Stimulated activated naive CD8-positive, alpha-beta T cell treated with anti-CD3 and anti-CD28 coated beads, Interleukin-15, Interleukin-2, amounts not matched to agents 100 U/mL and 50 U/mL, for 24 hours (primary cell): ENCODE measurements around the gene CARMIL1.

ENCODE experiments used
- ATAC-seq: fragments of 150-1000 bp; cut with Tn5 transposase; one replicate; pipeline ENCODE4 v1.10.0; 2021
- DNase-seq: peaks from one replicate; pipeline ENCODE4 v3.0.0; 2021

Gene CARMIL1

GRCh38 chr6:25311331-25311840 is 32.2 kb downstream of the CARMIL1 start:
- no peak for ATAC-seq
- DNase-seq = no peak

GRCh38 chr6:25312034-25312620 is 33.0 kb downstream of the CARMIL1 start:
- DNase-seq (no peak), ATAC-seq (no peak)

GRCh38 chr6:25312703-25313102 is 33.5 kb downstream of the CARMIL1 start:
- DNase-seq = no peak

GRCh38 chr6:25314509-25315175 is 35.5 kb downstream of the CARMIL1 start:
- DNase-seq = no peak

More at GRCh38 chr6:25312703-25313102, 33.5 kb downstream of the CARMIL1 start:
- peak; percentile 23 for ATAC-seq

GRCh38 chr6:25315194-25316177 is 36.3 kb downstream of the CARMIL1 start:
- DNase-seq (no peak), ATAC-seq (no peak)

More at GRCh38 chr6:25314509-25315175, 35.5 kb downstream of the CARMIL1 start:
- no peak for ATAC-seq

- DNase-seq = no peak
- no peak for ATAC-seq
Observed at GRCh38 chr6:25316626-25317025, 37.5 kb downstream of the CARMIL1 start.

- DNase-seq (no peak), ATAC-seq (no peak)
Observed at GRCh38 chr6:25318589-25318988, 39.4 kb downstream of the CARMIL1 start.

GRCh38 chr6:25320459-25320858 is 41.3 kb downstream of the CARMIL1 start:
- no peak for DNase-seq

GRCh38 chr6:25322692-25323091 is 43.5 kb downstream of the CARMIL1 start:
- ATAC-seq (no peak), DNase-seq (no peak)

More at GRCh38 chr6:25320459-25320858, 41.3 kb downstream of the CARMIL1 start:
- ATAC-seq = no peak

GRCh38 chr6:25324066-25324762 is 45.0 kb downstream of the CARMIL1 start:
- no peak for DNase-seq
- no peak for ATAC-seq

GRCh38 chr6:25326126-25326525 is 47.0 kb downstream of the CARMIL1 start:
- DNase-seq = no peak
- ATAC-seq = no peak

- ATAC-seq (no peak), DNase-seq (no peak)
Observed at GRCh38 chr6:25326960-25327359, 47.8 kb downstream of the CARMIL1 start.

- DNase-seq (no peak), ATAC-seq (no peak)
Observed at GRCh38 chr6:25327432-25327831, 48.3 kb downstream of the CARMIL1 start.

- ATAC-seq = no peak
- no peak for DNase-seq
Observed at GRCh38 chr6:25329161-25329817, 50.1 kb downstream of the CARMIL1 start.

GRCh38 chr6:25329982-25330381 is 50.8 kb downstream of the CARMIL1 start:
- ATAC-seq = no peak
- no peak for DNase-seq

- DNase-seq (no peak), ATAC-seq (no peak)
Observed at GRCh38 chr6:25330796-25331685, 51.9 kb downstream of the CARMIL1 start.

- DNase-seq = no peak
- ATAC-seq = no peak
Observed at GRCh38 chr6:25332165-25332564, 53.0 kb downstream of the CARMIL1 start.

- no peak for DNase-seq
- no peak for ATAC-seq
Observed at GRCh38 chr6:25332655-25333071, 53.5 kb downstream of the CARMIL1 start.

GRCh38 chr6:25333471-25333870 is 54.3 kb downstream of the CARMIL1 start:
- DNase-seq = no peak
- no peak for ATAC-seq

GRCh38 chr6:25334793-25335192 is 55.6 kb downstream of the CARMIL1 start:
- DNase-seq (no peak), ATAC-seq (no peak)
